ENCODE measurements around the gene CAPN1.
A peak's percentile ranks its signal among the peaks of the same experiment; 100 is the strongest.
"Not testable (repeated sequence)": the region's sequence is repeated elsewhere in the genome, so short reads cannot be mapped to it uniquely, and the experiment has no call there.

The CAPN1 gene

GRCh38 chr11:65221026-65221425 is 39.3 kb downstream of the CAPN1 start:
- no peak for DNase-seq

- DNase-seq = peak; percentile 36
Observed at GRCh38 chr11:65223011-65223410, 41.3 kb downstream of the CAPN1 start.

DNA sequence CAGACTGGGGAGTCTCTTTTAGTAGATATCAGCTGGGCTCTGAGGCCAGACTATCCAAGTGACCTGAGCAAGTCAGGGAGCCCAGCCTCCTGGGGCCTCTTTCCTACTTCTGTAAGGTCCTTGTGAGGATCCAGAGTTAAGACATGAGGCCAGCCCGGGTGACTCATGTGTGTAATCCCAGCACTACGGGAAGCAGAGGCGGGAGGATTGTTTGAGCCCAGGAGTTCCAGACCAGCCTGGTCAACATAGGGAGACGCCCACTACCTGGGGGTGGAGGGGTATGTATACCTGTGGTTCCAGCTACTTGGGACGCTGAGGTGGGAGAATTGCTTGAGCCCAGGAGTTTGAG is 43.2 kb downstream of the CAPN1 start:
- DNase-seq = no peak

DNA sequence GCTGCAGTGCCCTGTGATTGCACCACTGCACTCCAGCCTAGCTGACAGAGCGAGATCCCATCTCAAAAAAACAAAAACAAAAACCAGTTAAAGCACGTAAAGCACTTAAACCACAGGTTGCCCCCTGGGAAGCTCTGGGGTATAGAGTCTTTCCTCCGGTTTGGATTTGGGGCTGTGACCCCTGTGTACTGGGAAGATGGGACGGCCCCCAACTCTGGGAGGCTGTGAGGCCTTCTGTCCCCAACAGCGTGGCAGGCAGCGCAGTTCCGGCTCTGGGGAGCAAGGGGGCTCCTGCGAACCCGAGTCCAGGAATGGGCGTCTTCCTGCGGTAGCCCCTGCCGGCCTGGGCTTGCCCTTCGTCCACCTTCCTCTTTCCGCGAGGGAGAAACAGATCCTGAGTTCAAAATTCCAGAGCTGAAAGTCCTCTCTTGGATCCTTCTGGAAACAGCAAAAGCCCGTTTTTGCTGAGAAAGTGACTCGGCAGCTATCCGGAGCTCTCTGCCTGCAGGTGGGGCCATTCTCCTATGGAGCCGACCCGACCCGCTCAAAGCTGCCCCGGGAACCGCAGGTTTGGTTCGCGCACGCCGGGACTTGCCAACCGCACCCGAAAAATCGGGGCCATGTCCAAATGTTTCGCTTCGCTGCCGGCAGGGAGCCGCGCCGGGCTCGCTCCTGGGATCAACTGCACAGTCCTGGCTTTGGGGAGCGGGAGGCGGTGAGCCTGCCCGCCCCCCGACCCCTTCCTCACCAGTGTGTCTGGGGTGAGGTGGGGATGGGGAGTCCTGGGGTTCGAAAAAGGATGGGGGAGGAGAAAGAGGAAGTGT is 43.8 kb downstream of the CAPN1 start:
- no peak for DNase-seq

GRCh38 chr11:65226103-65226442 is 44.3 kb downstream of the CAPN1 start:
- no peak for DNase-seq

GRCh38 chr11:65227879-65228278 is 46.2 kb downstream of the CAPN1 start:
- DNase-seq = no peak

DNA sequence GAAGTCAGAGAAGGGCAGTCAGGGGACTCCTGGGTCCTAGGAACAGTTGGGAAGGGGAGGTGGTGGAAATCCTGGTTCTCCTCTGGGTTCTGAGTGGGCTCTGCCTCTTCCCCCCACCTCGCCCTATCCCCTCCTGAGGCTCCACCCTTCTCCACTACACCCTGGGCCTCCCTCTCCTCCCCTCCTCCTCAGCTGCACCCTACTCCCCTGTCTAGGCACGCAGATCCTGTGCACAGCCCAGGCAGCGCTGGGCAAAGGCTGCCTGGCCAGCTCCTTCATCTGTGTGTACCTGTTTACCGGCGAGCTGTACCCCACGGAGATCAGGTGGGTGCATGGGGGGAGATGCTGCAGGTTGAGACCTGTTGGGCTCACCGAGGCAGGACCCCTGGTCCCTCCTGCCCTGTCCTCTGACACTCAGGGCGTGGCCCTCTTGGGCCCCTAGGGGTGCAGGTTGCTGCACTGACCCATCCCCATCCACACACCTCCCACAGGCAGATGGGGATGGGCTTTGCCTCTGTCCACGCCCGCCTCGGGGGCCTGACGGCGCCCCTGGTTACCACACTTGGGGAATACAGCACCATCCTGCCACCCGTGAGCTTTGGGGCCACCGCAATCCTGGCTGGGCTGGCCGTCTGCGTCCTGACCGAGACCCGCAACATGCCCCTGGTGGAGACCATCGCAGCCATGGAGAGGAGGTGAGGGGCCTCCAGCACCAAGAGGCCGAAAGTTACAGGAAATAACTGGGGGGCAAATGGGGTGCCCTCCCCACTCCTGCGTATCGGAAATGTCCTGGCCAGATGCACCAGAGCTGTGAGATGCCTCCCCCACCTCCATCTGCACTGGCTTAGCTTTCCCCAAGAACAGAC is 54.7 kb downstream of the CAPN1 start:
- DNase-seq = no peak

- not testable (repeated sequence) for DNase-seq
Observed at GRCh38 chr11:65238302-65238701, 56.6 kb downstream of the CAPN1 start.

- no peak for DNase-seq
Observed at GRCh38 chr11:65241134-65241533, 59.4 kb downstream of the CAPN1 start.

DNA sequence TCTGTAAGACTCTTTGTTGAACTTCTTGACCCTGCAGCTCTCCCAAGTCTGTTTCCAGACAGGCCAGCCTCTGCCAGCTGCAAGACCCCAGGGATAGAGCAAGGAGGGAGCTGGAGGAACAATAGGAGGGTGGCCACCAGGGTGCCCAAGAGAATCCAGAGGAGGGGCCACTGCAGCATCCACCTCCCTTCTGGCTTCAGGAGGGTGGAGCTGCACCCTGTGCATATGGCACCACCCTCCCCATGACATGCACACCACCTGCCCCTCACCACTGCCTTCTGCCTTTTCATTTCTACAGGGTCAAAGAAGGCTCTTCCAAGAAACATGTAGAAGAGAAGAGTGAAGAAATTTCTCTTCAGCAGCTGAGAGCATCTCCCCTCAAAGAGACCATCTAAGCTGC is 60.0 kb downstream of the CAPN1 start:
- no peak for DNase-seq

DNA sequence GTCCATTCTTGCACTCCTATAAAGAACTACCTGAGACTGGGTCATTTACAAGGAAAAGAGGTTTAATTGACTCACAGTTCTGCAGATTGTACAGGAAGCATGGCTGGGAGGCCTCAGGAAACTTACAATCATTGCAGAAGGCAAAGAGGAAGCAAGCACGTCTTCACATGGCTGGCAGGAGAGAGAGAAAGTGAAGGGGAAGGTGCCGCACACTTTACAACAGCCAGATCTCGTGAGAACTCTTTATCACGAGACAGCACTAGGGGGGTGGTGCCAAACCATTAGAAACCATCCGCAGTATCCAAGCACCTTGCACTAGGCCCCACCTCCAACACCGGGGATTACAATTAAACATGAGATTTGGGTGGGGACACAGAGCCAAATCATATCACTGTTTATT is 60.7 kb downstream of the CAPN1 start:
- DNase-seq = no peak

GRCh38 chr11:65243797-65244196 is 62.1 kb downstream of the CAPN1 start:
- no peak for DNase-seq

GRCh38 chr11:65245046-65245445 is 63.3 kb downstream of the CAPN1 start:
- DNase-seq = not testable (repeated sequence)

- no peak for DNase-seq
Observed at GRCh38 chr11:65246506-65246905, 64.8 kb downstream of the CAPN1 start.

DNA sequence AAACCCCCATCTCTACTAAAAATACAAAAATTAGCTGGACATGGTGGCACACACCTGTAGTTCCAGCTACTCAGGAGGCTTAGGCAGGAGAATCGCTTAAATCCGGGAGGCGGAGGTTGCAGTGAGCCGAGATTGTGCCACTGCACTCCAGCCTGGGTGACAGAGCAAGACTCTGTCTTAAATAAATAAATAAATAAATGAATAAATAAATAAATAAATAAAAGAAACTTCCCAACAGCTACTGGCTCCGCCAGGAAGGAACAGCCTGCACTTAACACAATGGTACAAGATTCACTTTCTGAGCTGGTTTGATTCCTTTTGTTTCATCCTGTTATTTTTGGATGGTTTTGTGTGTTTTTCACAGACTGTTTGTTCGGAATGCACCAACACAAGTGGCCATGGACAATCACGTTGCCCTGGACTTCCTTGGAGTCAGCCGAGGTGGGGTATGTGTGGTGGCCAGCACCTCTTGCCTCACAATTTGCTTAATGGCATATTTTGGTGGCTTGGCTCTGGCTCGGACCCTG is 66.5 kb downstream of the CAPN1 start:
- not testable (repeated sequence) for DNase-seq

- no peak for DNase-seq
Observed at GRCh38 chr11:65251476-65251875, 69.7 kb downstream of the CAPN1 start.

DNA sequence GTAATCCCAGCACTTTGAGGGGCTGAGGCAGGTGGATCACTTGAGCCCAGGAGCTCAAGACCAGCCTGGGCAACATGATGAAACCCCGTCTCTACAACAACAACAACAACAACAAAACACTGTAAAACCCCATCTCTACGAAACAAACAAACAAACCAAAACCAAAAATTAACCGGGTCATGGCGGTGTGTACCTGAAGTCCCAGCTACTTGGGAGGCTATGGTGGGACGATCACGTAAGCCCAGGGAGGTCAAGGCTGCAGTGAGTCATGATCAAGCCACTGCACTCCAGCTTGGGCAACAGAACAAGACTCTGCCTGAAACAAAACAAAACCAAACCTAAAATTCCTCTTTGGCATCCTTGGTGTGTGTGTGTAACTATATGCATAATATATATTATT is 73.0 kb downstream of the CAPN1 start:
- DNase-seq = no peak

- DNase-seq = no peak
Observed at GRCh38 chr11:65258988-65259387, 77.3 kb downstream of the CAPN1 start.

GRCh38 chr11:65260302-65260701 is 78.6 kb downstream of the CAPN1 start:
- no peak for DNase-seq

DNA sequence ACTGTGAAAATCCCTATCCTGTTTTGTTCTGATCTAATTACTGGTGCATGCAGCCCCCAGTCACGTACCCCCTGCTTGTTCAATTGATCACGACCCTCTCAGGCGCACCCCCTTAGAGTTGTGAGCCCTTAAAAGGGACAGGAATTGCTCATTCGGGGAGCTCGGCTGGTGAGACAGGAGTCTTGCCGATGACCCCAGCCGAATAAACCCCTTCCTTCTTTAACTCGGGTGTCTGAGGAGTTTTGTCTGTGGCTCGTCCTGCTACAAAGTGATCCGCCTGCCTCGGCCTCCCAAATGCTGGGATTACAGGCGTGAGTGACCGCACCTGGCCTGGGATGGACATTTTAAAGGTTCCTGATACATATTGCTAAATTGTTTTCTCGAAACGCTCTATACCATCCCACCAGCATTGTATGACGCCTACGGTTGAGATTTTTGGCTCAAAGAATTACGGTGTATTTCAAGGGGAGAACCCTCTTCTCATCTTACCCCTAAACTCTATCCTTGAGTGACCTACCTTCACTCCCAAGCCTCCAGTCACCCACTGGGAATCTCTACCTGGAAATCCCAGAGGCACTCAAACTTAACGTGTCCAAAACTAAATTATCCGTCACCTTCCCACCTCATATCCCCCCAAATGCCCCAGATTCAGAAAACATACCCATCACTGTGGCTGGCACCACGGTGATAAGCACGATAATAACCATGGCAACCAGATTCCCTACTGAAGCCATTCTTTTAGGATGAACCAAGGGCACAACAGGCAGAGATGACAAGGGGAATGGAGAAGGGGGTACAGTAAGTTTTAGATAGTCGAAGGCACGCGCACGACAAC is 79.2 kb downstream of the CAPN1 start:
- DNase-seq = no peak
